ENCODE data around the gene PLXDC2.

DNA sequence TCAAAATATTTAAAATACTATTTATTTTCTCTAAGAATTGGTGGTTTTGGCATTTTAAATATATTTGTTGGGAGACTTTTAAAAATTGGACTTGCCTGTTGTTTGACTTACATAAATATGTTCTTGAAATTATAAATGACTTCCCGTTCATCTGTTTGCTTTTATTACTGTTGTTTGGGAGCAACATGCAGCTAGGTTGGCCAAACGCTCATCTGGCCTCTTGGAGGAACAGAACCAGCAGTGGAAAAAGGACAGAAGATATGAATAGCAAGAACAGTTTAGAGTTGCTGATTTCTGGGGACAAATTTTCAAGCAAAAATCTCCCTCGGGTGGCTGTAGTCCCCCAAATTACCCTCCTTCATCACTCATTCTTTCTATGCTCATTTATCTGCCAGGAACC is 41.6 kb downstream of the PLXDC2 start:
- TF ChIP-seq, protein P1, sequence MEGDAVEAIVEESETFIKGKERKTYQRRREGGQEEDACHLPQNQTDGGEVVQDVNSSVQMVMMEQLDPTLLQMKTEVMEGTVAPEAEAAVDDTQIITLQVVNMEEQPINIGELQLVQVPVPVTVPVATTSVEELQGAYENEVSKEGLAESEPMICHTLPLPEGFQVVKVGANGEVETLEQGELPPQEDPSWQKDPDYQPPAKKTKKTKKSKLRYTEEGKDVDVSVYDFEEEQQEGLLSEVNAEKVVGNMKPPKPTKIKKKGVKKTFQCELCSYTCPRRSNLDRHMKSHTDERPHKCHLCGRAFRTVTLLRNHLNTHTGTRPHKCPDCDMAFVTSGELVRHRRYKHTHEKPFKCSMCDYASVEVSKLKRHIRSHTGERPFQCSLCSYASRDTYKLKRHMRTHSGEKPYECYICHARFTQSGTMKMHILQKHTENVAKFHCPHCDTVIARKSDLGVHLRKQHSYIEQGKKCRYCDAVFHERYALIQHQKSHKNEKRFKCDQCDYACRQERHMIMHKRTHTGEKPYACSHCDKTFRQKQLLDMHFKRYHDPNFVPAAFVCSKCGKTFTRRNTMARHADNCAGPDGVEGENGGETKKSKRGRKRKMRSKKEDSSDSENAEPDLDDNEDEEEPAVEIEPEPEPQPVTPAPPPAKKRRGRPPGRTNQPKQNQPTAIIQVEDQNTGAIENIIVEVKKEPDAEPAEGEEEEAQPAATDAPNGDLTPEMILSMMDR (IDR thresholded peaks at IDR 0.05) = no peak
- TF ChIP-seq POLR2A (IDR thresholded peaks at IDR 0.05) = no peak

All from heart left ventricle (tissue), 13 donors.